DMS 273 (cell line): Measurements from ENCODE around the gene TAS2R4.
"Not testable (repeated sequence)": the region's sequence is repeated elsewhere in the genome, so short reads cannot be mapped to it uniquely, and the experiment has no call there.

Experiments
- DNase-seq: peaks from one replicate; lab custom pipeline; 2025; ENCODE audit not compliant: unreplicated experiment; lab: John Stamatoyannopoulos, UW

The TAS2R4 gene

GRCh38 chr7:141776374-141776773, at the start of gene TAS2R4:
TAS2R4 (plus strand) TSS chr7:141776674; CDS start chr7:141778489, 1,815 bp downstream.
- DNase-seq, result no peak

GRCh38 chr7:141729020-141729419, 47.5 kb upstream of the TAS2R4 start:
- DNase-seq, result no peak

- DNase-seq, result no peak
Observed at GRCh38 chr7:141731476-141732149, 44.9 kb upstream of the TAS2R4 start.

GRCh38 chr7:141737118-141737835, 39.2 kb upstream of the TAS2R4 start:
- DNase-seq, result peak; percentile 29

- DNase-seq, result peak; percentile 99
Observed at GRCh38 chr7:141737836-141738591, 38.5 kb upstream of the TAS2R4 start, which contains the start of gene SSBP1. SSBP1 (plus strand) TSS chr7:141738358; CDS start chr7:141739167, 809 bp downstream.

- no peak for DNase-seq
Observed at GRCh38 chr7:141738592-141739013, 37.9 kb upstream of the TAS2R4 start.

GRCh38 chr7:141739250-141739649, 37.2 kb upstream of the TAS2R4 start:
- DNase-seq, result no peak

- DNase-seq, result no peak
Observed at GRCh38 chr7:141742229-141742628, 34.2 kb upstream of the TAS2R4 start.

- DNase-seq, result no peak
Observed at GRCh38 chr7:141744131-141744530, 32.3 kb upstream of the TAS2R4 start.

GRCh38 chr7:141748396-141748795, 28.1 kb upstream of the TAS2R4 start:
- no peak for DNase-seq

- peak; percentile 30 for DNase-seq
Observed at GRCh38 chr7:141751904-141752303, 24.6 kb upstream of the TAS2R4 start.

GRCh38 chr7:141752634-141753033, 23.8 kb upstream of the TAS2R4 start:
- DNase-seq, result peak; percentile 69

GRCh38 chr7:141754939-141755338, 21.5 kb upstream of the TAS2R4 start:
- DNase-seq, result peak; percentile 81

- DNase-seq, result no peak
Observed at GRCh38 chr7:141763797-141764196, 12.7 kb upstream of the TAS2R4 start, which contains the start of gene TAS2R3. TAS2R3 (plus strand) TSS chr7:141764097; CDS start chr7:141764159, 62 bp downstream.

GRCh38 chr7:141770083-141770583, 6.3 kb upstream of the TAS2R4 start:
- DNase-seq, result not testable (repeated sequence)

- peak; percentile 79 for DNase-seq
Observed at GRCh38 chr7:141785706-141786552, 9.5 kb downstream of the TAS2R4 start.

GRCh38 chr7:141788296-141788695, 11.8 kb downstream of the TAS2R4 start:
- DNase-seq, result no peak

- no peak for DNase-seq
Observed at GRCh38 chr7:141789917-141790316, 13.4 kb downstream of the TAS2R4 start, which contains the start of gene TAS2R5. TAS2R5 (plus strand) TSS chr7:141790217; CDS start chr7:141790362, 145 bp downstream.

GRCh38 chr7:141792526-141792925, 16.1 kb downstream of the TAS2R4 start:
- no peak for DNase-seq

GRCh38 chr7:141820067-141820466, 43.6 kb downstream of the TAS2R4 start:
- no peak for DNase-seq
